ENCODE results near the gene PACRGL.

The PACRGL gene

GRCh38 chr4:20700007-20700761, at the start of gene PACRGL:
Gene PACRGL (plus strand): TSS chr4:20700458. CDS start chr4:20704482, 4,024 bp downstream.
- peak; percentile 49 for FAIRE-seq

GRCh38 chr4:20652226-20652885, 47.9 kb upstream of the PACRGL start:
- no peak for FAIRE-seq

GRCh38 chr4:20658456-20658855, 41.8 kb upstream of the PACRGL start:
- FAIRE-seq, result no peak

GRCh38 chr4:20662851-20663250, 37.4 kb upstream of the PACRGL start:
- FAIRE-seq, result no peak

GRCh38 chr4:20666012-20666860, 34.0 kb upstream of the PACRGL start:
- FAIRE-seq, result no peak

- no peak for FAIRE-seq
These were observed 28.0 kb upstream of the PACRGL start for GRCh38 chr4:20672262-20672661.

- no peak for FAIRE-seq
These were observed 24.5 kb upstream of the PACRGL start for GRCh38 chr4:20675786-20676185.

GRCh38 chr4:20676501-20677197, 23.6 kb upstream of the PACRGL start:
- no peak for FAIRE-seq

GRCh38 chr4:20678400-20678799, 21.9 kb upstream of the PACRGL start:
- FAIRE-seq, result no peak

- FAIRE-seq, result no peak
These were observed 20.3 kb upstream of the PACRGL start for GRCh38 chr4:20679951-20680350.

- no peak for FAIRE-seq
These were observed 19.5 kb upstream of the PACRGL start for GRCh38 chr4:20680736-20681135.

GRCh38 chr4:20681271-20681670, 19.0 kb upstream of the PACRGL start:
- no peak for FAIRE-seq

GRCh38 chr4:20682853-20683252, 17.4 kb upstream of the PACRGL start:
- no peak for FAIRE-seq

- FAIRE-seq, result no peak
These were observed 16.5 kb upstream of the PACRGL start for GRCh38 chr4:20683766-20684165.

GRCh38 chr4:20684852-20685763, 15.2 kb upstream of the PACRGL start:
- peak; percentile 97 for FAIRE-seq

- FAIRE-seq, result no peak
These were observed 12.4 kb upstream of the PACRGL start for GRCh38 chr4:20687864-20688263.

- FAIRE-seq, result no peak
These were observed 3.4 kb upstream of the PACRGL start for GRCh38 chr4:20696815-20697214.

- FAIRE-seq, result no peak
These were observed 1.9 kb upstream of the PACRGL start for GRCh38 chr4:20698382-20698781.

- FAIRE-seq, result no peak
These were observed 1.4 kb upstream of the PACRGL start for GRCh38 chr4:20698820-20699219.

GRCh38 chr4:20711335-20711734, 11.1 kb downstream of the PACRGL start:
- FAIRE-seq, result no peak

GRCh38 chr4:20723019-20723418, 22.8 kb downstream of the PACRGL start:
- no peak for FAIRE-seq

- no peak for FAIRE-seq
These were observed 23.2 kb downstream of the PACRGL start for GRCh38 chr4:20723463-20723862.

All from TTC549 (cell line).